H1 (cell line): ENCODE results near the gene GPR161.

ENCODE experiments used
- CBX5 ChIP-seq: fragments of 300-800, 300-1000 bp; sonication (generic); IDR thresholded peaks from 2 replicates; pipeline ENCODE4 v1.7.1; 2016; ENCODE audit warnings: antibody characterized with exemption, low read length, low read depth
- CEBPB ChIP-seq: IDR thresholded peaks from 2 replicates; pipeline ENCODE4 v1.6.1; 2012; ENCODE audit warnings: low read depth, low read length
- EGR1 ChIP-seq: IDR thresholded peaks from 2 replicates; pipeline ENCODE4 v1.6.1; 2011; ENCODE audit warnings: low read depth, low read length, borderline replicate concordance
- EP300 ChIP-seq, 2 experiments: IDR thresholded peaks; 1 replicate in 1 of 2; 2 replicates in 1 of 2; pipeline ENCODE4 v1.6.1; 2011 to 2012; ENCODE audit warnings: low read depth in 2 of 2, low read length in 2 of 2, mild to moderate bottlenecking in 2 of 2, borderline replicate concordance in 1 of 2, inconsistent platforms in 1 of 2, moderate library complexity in 1 of 2
- JUND ChIP-seq: IDR thresholded peaks from 2 replicates; pipeline ENCODE4 v1.6.1; 2011; ENCODE audit warnings: mild to moderate bottlenecking, improper control_type of control experiment, low read length
- KDM5A ChIP-seq: fragments of 200-600 bp; IDR thresholded peaks from 2 replicates; pipeline ENCODE4 v1.7.1; 2012; ENCODE audit warnings: mild to moderate bottlenecking, low read length, inconsistent platforms, mixed read lengths
- POLR2A ChIP-seq, 2 experiments: IDR thresholded peaks; 1 replicate in 1 of 2; 2 replicates in 1 of 2; pipeline ENCODE4 v1.6.1; 2011; ENCODE audit warnings: low read depth in 2 of 2, low read length in 2 of 2, mild to moderate bottlenecking in 2 of 2; ENCODE audit errors: control extremely low read depth in 1 of 2
- TAF1 ChIP-seq: IDR thresholded peaks from 2 replicates; pipeline ENCODE4 v1.6.1; 2011; ENCODE audit warnings: mild to moderate bottlenecking, low read depth, low read length
- TBP ChIP-seq: IDR thresholded peaks from 2 replicates; pipeline ENCODE4 v1.6.1; 2011; ENCODE audit warnings: low read depth, low read length, improper control_type of control experiment
- YY1 ChIP-seq: IDR thresholded peaks from 2 replicates; pipeline ENCODE4 v1.6.1; 2011; ENCODE audit warnings: low read depth, mild to moderate bottlenecking, low read length
- TF ChIP-seq, protein P1 (sequence below): IDR thresholded peaks from 2 replicates; pipeline ENCODE4 v1.6.1; 2011; ENCODE audit warnings: low read depth, mild to moderate bottlenecking, low read length; ENCODE audit not compliant: insufficient read depth
- TF ChIP-seq, protein P2 (sequence below), 3 experiments: IDR thresholded peaks; 1 replicate in 2 of 3; 2 replicates in 1 of 3; pipeline versions ENCODE4 v1.5.1 to v1.6.1; 2011; ENCODE audit warnings: low read length in 3 of 3, mild to moderate bottlenecking in 3 of 3, inconsistent platforms in 2 of 3, low read depth in 1 of 3, moderate library complexity in 1 of 3; ENCODE audit not compliant: insufficient read depth in 1 of 3; ENCODE audit errors: control extremely low read depth in 1 of 3
- TF ChIP-seq, protein P3 (sequence below): IDR thresholded peaks from 2 replicates; pipeline ENCODE4 v1.6.1; 2012; ENCODE audit warnings: low read length, inconsistent platforms

DNA sequence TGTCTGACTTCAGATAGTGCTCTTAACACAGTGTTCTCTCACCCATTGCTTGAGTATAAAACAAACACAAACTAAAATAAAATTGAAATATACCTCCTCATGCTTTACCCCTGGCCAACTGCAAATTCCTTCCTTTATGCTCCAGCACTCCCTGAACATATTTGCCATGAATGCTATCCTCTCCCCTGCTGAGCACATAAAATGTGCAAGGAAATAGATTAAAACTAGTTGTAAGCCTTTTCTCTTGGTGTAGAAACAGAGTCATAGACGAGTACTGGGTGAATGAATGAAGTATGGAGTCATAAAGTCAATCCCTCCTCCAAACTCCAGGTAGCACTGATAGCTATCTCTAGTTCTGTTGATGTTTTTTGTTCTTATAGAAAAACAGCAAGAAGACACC, 2.6 kb downstream of the GPR161 start:
- TF ChIP-seq, protein P1, sequence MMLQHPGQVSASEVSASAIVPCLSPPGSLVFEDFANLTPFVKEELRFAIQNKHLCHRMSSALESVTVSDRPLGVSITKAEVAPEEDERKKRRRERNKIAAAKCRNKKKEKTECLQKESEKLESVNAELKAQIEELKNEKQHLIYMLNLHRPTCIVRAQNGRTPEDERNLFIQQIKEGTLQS = no peak
- TF ChIP-seq POLR2A (IDR thresholded peaks at IDR 0.05; ENCODE audit: control extremely low read depth in 1 of 2, low read depth in 2 of 2, low read length in 2 of 2) (no peak), EP300 (IDR thresholded peaks at IDR 0.05; ENCODE audit: borderline replicate concordance in 1 of 2, low read depth in 2 of 2, low read length in 2 of 2) (no peak), YY1 (no peak), TAF1 (no peak), EGR1 (no peak), CBX5 (no peak), CEBPB (no peak), JUND (no peak), KDM5A (no peak), TBP (no peak)
- TF ChIP-seq, protein P2, sequence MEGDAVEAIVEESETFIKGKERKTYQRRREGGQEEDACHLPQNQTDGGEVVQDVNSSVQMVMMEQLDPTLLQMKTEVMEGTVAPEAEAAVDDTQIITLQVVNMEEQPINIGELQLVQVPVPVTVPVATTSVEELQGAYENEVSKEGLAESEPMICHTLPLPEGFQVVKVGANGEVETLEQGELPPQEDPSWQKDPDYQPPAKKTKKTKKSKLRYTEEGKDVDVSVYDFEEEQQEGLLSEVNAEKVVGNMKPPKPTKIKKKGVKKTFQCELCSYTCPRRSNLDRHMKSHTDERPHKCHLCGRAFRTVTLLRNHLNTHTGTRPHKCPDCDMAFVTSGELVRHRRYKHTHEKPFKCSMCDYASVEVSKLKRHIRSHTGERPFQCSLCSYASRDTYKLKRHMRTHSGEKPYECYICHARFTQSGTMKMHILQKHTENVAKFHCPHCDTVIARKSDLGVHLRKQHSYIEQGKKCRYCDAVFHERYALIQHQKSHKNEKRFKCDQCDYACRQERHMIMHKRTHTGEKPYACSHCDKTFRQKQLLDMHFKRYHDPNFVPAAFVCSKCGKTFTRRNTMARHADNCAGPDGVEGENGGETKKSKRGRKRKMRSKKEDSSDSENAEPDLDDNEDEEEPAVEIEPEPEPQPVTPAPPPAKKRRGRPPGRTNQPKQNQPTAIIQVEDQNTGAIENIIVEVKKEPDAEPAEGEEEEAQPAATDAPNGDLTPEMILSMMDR (IDR thresholded peaks at IDR 0.05; ENCODE audit: control extremely low read depth in 1 of 3, insufficient read depth in 1 of 3, low read depth in 1 of 3, low read length in 3 of 3) = no peak
- TF ChIP-seq, protein P3, sequence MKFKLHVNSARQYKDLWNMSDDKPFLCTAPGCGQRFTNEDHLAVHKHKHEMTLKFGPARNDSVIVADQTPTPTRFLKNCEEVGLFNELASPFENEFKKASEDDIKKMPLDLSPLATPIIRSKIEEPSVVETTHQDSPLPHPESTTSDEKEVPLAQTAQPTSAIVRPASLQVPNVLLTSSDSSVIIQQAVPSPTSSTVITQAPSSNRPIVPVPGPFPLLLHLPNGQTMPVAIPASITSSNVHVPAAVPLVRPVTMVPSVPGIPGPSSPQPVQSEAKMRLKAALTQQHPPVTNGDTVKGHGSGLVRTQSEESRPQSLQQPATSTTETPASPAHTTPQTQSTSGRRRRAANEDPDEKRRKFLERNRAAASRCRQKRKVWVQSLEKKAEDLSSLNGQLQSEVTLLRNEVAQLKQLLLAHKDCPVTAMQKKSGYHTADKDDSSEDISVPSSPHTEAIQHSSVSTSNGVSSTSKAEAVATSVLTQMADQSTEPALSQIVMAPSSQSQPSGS = no peak
